Neural cell (in vitro differentiated cells): Measurements from ENCODE around the gene TOX2. TPM values are rescaled to one million over a fixed set of nuclear protein-coding genes. Genes with fewer than 3 reads are reported as not detected.

ENCODE experiments used
- H2AFZ ChIP-seq: fragments of 200-600, 300-800 bp; sonication (generic), shearing (Covaris generic); 2 replicates; pipeline ENCODE4 v1.6.0; 2014; ENCODE audit warnings: low read depth, mild to moderate bottlenecking, antibody characterized with exemption, low read length, moderate library complexity
- H3F3A ChIP-seq: fragments of 200-600 bp; shearing (Covaris generic); 2 replicates; pipeline ENCODE4 v1.6.1; 2016; ENCODE audit warnings: mild to moderate bottlenecking, moderate library complexity, mixed read lengths, antibody characterized with exemption, low read length; ENCODE audit not compliant: insufficient read depth, poor library complexity, severe bottlenecking
- H3K27ac ChIP-seq: fragments of 200-600, 300-800 bp; sonication (generic), shearing (Covaris generic); 2 replicates; pipeline ENCODE4 v1.5.1; 2014; ENCODE audit warnings: mild to moderate bottlenecking, low read length, moderate library complexity
- H3K27me3 ChIP-seq: fragments of 300-800, 200-600 bp; sonication (generic), shearing (Covaris generic); 2 replicates; pipeline ENCODE4 v1.6.0; 2014; ENCODE audit warnings: mild to moderate bottlenecking, low read depth, low read length, moderate library complexity; ENCODE audit not compliant: insufficient read depth
- H3K36me3 ChIP-seq: fragments of 300-800, 200-600 bp; sonication (generic), shearing (Covaris generic); 2 replicates; pipeline ENCODE4 v1.5.1; 2014; ENCODE audit warnings: mild to moderate bottlenecking, antibody characterized with exemption, low read length, moderate library complexity; ENCODE audit not compliant: insufficient read depth
- H3K4me2 ChIP-seq: fragments of 300-800, 200-600 bp; sonication (generic), shearing (Covaris generic); 2 replicates; pipeline ENCODE4 v1.6.0; 2014; ENCODE audit warnings: mild to moderate bottlenecking, low read length
- H3K4me3 ChIP-seq: fragments of 300-800, 200-600 bp; sonication (generic), shearing (Covaris generic); 2 replicates; pipeline ENCODE4 v1.5.1; 2014; ENCODE audit warnings: mild to moderate bottlenecking, low read length, moderate library complexity
- H3K79me2 ChIP-seq: fragments of 200-600 bp; shearing (Covaris generic); replicated peaks from 2 replicates; pipeline ENCODE4 v1.6.0; 2014; ENCODE audit warnings: mild to moderate bottlenecking, low read length, moderate library complexity; ENCODE audit not compliant: insufficient read depth
- H3K9ac ChIP-seq: fragments of 300-800, 200-600 bp; sonication (generic), shearing (Covaris generic); 2 replicates; pipeline ENCODE4 v1.6.1; 2016; ENCODE audit warnings: mild to moderate bottlenecking, low read length, mixed read lengths
- H3K9me2 ChIP-seq: fragments of 200-600 bp; shearing (Covaris generic); 2 replicates; pipeline ENCODE4 v1.6.1; 2016; ENCODE audit warnings: mild to moderate bottlenecking, low read length, mixed read lengths; ENCODE audit not compliant: insufficient read depth
- H3K9me3 ChIP-seq: fragments of 200-600, 300-800 bp; sonication (generic), shearing (Covaris generic); 2 replicates; pipeline ENCODE4 v1.6.1; 2016; ENCODE audit warnings: mild to moderate bottlenecking, mixed run types, low read length, moderate library complexity, mixed read lengths
- H4K20me1 ChIP-seq: fragments of 200-600 bp; shearing (Covaris generic); 2 replicates; pipeline ENCODE4 v1.6.1; 2016; ENCODE audit warnings: mild to moderate bottlenecking, mixed run types; ENCODE audit not compliant: insufficient read depth
- CTCF ChIP-seq: fragments of 450-650 bp; IDR thresholded peaks from 2 replicates; pipeline ENCODE4 v1.5.1; 2014; ENCODE audit warnings: antibody characterized with exemption, mild to moderate bottlenecking, moderate library complexity; ENCODE audit not compliant: poor library complexity, severe bottlenecking
- EP300 ChIP-seq: fragments of 450-650 bp; conservative IDR thresholded peaks from 2 replicates; pipeline ENCODE4 v1.6.1; 2014; ENCODE audit warnings: antibody characterized with exemption, mild to moderate bottlenecking, moderate library complexity; ENCODE audit not compliant: poor library complexity, severe bottlenecking
- EZH2 ChIP-seq: fragments of 200-600, 300-800 bp; shearing (Covaris generic), sonication (generic); IDR thresholded peaks from 2 replicates; pipeline ENCODE4 v1.6.1; 2014; ENCODE audit warnings: antibody characterized with exemption, low read length, borderline replicate concordance, mild to moderate bottlenecking; ENCODE audit not compliant: insufficient read depth, poor library complexity, severe bottlenecking
- MXI1 ChIP-seq: fragments of 450-650 bp; conservative IDR thresholded peaks from 2 replicates; pipeline ENCODE4 v1.6.1; 2014; ENCODE audit warnings: antibody characterized with exemption, mild to moderate bottlenecking; ENCODE audit not compliant: poor library complexity, severe bottlenecking
- POLR2AphosphoS5 ChIP-seq: IDR thresholded peaks from 2 replicates; pipeline ENCODE4 v1.6.1; 2012
- RAD21 ChIP-seq: fragments of 450-650 bp; conservative IDR thresholded peaks from 2 replicates; pipeline ENCODE4 v1.6.1; 2014; ENCODE audit warnings: antibody characterized with exemption, mild to moderate bottlenecking, moderate library complexity
- REST ChIP-seq: IDR thresholded peaks from 2 replicates; pipeline ENCODE4 v1.6.1; 2012; ENCODE audit warnings: borderline replicate concordance
- SMC3 ChIP-seq: fragments of 450-650 bp; conservative IDR thresholded peaks from 2 replicates; pipeline ENCODE4 v1.6.1; 2014; ENCODE audit warnings: antibody characterized with exemption, mild to moderate bottlenecking, moderate library complexity; ENCODE audit not compliant: poor library complexity
- TAF1 ChIP-seq: IDR thresholded peaks from 2 replicates; pipeline ENCODE4 v1.6.1; 2012; ENCODE audit warnings: low read depth
- polyA plus RNA-seq: library from polyadenylated mRNA; depleted of rRNA; stranded (reverse); fragments of >200 nt; gene quantifications from 2 replicates; pipeline ENCODE4 v1.2.3, GENCODE V29; 2014

TOX2 gene
- polyA plus RNA-seq, 1 donor from 2014 or later: 0.89 TPM

- H3K9ac ChIP-seq: no peak overlapping the region
- no peaks in the 10 kb centered on the region for H3K36me3 ChIP-seq
- no peak overlapping the region for H3K4me2 ChIP-seq
- no peak overlapping the region for H3K4me3 ChIP-seq
- H3F3A ChIP-seq: no peaks in the 10 kb centered on the region
- H3K79me2 ChIP-seq: no peaks in the 10 kb centered on the region
- H3K9me3 ChIP-seq: no peaks in the 10 kb centered on the region
- H3K27me3 ChIP-seq: no peaks in the 10 kb centered on the region
- no peak overlapping the region for H2AFZ ChIP-seq
- H3K9me2 ChIP-seq: no peaks in the 10 kb centered on the region
- TF ChIP-seq MXI1 (no peak), REST (no peak), SMC3 (no peak), POLR2AphosphoS5 (no peak), EP300 (no peak), CTCF (no peak), TAF1 (no peak), RAD21 (no peak), EZH2 (no peak)
- H3K27ac ChIP-seq: no peak overlapping the region
- no peaks in the 10 kb centered on the region for H4K20me1 ChIP-seq
Measured at GRCh38 chr20:44012466-44013226, 98.0 kb downstream of the TOX2 start.

- Histone ChIP-seq H3K36me3 (no peaks in the 10 kb centered on the region), H3K4me3 (no peak overlapping the region), H3K9me2 (no peaks in the 10 kb centered on the region), H4K20me1 (no peaks in the 10 kb centered on the region), H3K79me2 (no peaks in the 10 kb centered on the region), H3K4me2 (no peak overlapping the region), H3F3A (no peaks in the 10 kb centered on the region), H3K9ac (peak overlapping the region; percentile 17), H2AFZ (no peak overlapping the region), H3K27me3 (no peaks in the 10 kb centered on the region), H3K27ac (peak overlapping the region; percentile 59), H3K9me3 (no peaks in the 10 kb centered on the region)
- no peak for TF ChIP-seq EP300
- no peak for TF ChIP-seq MXI1
Measured at GRCh38 chr20:44014807-44015732, 100.4 kb downstream of the TOX2 start.
